ENCODE data around the gene ARHGEF16.

The ARHGEF16 gene

DNA sequence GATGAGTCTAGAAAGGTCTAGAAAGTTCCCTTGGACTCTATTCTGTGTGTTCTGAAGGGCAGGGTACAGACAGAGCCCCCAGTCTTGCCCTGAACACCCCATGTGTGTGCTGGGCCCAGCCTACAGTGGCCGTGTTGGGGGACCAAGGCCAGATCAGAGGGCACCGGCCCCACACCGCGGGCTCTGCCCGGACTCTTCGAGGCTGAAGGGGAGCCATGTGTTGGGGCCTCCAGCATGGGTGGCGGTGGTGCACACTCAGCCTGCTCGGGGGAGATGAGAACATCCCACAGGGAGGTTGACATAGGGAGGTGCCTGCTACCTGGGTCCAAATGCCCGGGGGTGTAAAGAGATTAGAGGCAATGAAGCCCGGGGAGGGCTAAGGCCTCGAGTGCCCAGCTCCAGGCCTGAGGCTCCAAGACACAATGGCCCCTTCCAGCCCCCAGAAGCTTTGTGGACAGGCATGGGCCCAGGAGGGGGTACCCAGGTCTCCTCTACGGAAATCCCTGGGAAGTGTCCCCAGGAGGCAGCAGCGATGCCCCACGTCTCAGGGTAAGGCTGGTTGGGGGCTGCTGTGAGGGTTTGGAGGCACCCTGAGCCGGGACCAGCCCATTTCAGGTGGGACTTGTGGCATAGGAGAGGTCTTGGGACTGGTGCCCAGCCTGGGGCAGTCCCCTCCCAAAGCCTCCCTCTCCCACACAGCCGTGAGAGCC, 12.1 kb downstream of the ARHGEF16 start:
- no peak for DNase-seq (ENCODE audit: extremely low read depth in 1 of 2, low read depth in 1 of 2)

DNA sequence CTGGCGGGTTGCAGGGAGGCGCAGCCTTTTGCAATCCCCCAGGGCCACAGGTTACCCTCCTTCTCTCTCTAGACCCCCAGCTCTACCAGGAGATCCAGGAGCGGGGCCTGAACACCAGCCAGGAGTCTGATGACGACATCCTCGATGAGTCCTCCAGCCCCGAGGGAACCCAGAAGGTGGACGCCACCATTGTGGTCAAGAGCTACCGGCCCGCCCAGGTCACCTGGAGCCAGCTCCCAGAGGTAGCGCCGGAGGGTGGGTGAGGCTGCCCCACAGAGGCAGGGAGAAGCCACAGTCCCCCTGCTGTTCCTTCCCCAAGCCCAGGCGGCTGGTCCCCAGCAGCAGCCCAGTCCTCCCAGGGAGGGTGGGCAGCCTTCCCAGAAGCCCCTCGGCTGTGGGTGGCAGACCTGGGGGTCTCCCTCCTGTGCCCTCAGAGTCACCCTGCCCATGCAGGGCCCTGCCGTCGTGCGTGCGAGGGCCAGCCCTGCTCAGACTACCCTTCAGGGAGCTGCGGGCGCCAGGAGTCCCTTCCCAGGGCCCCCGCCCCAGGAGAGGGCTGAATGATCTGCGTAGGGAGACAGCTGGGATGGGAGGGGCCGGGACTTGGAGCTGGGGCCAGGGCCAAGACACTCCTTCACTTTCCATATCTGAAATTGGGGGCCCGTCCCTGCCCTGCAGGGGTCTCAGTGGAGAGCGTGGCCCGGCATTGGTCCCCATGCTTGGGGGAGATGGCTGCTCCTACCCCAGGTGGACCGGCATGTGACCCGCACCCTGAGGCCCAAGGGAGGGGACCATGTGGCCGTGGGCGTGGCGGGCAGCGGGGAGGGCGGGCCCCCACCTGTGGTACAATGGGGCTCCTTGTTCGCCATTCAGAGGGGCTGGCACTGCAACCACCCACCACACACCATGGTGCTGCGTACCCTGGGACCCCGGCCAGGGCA, 12.9 kb downstream of the ARHGEF16 start:
- DNase-seq (ENCODE audit: extremely low read depth in 1 of 2, low read depth in 1 of 2), result no peak

DNA sequence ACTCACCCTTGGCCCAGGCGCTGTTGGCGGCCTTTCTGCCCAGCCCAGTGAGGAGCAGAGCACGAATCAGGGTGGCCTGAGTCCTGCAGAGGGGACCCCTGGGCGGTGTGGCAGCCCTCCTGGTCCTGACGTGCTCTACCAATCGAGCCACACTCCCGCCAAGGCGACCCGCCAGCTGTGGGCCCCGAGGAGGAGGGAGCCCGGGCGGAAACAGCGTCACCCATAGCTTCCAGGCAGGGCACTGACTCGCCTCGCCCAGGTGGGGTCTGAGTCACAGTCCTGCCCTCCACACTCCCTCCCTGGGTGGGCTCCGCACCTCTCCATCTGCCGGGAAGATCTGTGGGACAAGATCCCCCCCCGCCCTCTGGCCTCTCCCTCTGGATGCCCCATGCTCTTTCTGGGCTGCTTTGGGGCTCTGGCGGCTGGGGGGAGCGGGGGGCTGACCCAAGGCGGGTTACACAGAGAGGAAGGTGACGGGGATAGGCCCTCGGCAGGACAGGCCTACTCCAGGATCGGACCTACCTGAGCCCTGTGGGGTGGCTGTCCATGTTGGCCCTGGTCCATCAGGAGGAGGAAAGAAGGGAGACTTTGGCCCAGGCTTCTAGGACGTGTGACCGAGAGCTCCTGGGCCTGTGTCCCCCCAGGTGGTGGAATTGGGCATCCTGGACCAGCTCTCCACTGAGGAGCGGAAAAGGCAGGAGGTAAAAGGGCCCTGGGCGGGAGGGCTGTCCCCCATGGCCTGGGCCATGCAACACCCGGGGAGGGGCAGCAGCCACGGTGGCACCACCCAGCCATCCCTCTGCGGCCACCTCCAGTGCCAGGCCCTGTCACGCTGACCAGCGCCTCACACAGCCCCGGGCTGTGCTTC, 14.0 kb downstream of the ARHGEF16 start:
- DNase-seq (ENCODE audit: extremely low read depth in 1 of 2, low read depth in 1 of 2), result no peak

DNA sequence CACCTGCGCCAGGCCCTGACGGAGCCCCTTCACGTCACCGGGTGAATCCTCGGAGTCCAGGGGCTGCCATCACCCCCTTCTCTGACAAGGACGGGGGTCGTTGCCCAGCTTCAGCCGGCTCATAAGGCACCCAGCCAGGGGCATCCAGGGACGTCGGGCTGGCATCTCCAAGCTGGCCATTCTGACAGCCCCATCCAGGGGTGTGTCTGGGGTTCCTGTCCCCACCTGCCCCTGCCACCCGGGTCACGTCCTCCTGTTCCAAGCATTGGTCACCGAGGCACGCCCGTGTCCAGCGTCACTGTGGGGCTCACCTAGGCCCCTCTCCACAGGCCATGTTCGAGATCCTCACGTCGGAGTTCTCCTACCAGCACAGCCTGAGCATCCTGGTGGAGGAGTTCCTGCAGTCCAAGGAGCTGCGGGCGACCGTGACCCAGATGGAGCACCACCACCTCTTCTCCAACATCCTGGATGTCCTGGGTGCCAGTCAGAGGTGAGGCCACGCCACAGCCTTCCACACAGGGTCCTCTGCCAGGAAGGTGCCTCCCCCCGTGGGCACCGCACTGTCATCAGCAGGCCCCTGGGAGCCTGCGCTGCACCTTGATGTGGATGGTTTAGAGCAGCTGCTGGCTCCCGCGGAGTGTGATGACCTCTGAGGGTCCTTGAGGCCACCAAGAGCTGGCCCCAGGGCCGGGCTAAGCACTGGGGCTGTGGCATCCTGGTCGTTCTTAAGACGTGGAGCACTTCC, 14.8 kb downstream of the ARHGEF16 start:
- DNase-seq (ENCODE audit: extremely low read depth in 1 of 2, low read depth in 1 of 2), result no peak

DNA sequence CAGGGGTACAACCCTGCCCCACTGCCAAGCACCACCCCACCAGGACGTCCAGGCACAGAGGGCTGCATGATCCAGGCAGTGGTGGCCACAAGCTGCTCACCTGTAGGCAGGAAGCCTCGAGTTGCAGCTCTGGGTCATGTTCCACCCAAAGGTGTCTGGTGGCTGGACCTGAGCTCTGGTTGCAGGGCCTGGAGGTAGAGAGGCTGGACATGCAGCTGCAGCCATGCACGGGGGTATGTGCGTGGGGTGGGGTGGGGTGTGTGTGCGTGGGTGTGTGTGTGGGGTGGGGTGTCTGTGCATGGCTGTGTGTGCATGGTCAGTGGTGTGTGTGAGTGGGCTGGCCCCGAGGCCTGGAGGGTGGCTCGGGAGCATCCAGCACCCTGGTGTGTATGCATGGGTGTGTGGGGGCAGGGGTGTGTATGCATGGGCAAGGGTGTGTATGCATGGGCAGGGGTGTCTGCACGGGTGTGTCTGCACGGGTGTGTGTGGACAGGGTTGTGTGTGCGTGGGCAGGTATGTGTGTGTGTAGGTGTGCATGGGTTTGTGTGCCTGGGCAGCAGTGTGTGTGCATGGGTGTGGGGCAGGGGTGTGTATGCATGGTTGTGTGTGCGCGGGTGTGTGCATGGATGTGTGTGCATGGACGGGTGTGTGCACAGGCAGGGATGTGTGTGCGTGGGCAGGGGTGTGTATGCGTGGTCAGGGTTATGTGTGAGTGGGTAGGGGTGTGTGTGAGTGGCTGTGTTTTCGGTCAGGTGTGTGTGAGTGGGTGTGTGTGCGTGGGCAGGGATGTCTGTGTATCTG, 15.6 kb downstream of the ARHGEF16 start:
- DNase-seq (ENCODE audit: extremely low read depth in 1 of 2, low read depth in 1 of 2), result no peak

DNA sequence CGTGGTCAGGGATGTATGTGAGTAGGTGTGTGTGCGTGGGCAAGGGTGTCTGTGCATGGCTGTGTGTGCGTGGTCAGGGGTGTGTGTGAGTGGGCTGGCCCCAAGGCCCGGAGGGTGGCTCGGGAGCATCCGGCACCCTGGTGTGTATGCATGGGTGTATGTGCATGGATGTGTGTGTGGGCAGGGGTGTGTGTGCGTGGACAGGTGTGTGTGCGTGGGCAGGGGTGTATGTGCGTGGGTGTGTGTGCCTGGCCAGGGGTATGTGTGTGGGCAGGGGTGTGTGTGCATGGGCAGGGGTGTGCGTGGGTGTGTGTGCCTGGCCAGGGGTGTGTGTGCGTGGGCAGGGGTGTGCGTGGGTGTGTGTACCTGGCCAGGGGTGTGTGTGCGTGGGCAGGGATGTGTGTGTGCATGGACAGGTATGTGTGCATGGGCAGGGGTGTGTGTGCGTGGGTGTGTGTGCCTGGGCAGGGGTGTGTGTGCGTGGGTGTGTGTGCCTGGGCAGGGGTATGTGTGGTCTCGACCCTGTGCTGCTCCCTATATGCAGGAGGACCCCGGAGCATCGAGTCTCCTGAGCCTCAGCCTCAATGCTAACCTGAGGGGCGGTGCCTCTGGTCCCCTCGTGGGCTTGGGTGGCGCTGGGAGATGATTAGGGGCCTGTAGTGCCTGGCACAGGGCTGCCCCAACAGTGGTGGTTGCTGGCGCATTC, 16.3 kb downstream of the ARHGEF16 start:
- no peak for DNase-seq (ENCODE audit: extremely low read depth in 1 of 2, low read depth in 1 of 2)

DNA sequence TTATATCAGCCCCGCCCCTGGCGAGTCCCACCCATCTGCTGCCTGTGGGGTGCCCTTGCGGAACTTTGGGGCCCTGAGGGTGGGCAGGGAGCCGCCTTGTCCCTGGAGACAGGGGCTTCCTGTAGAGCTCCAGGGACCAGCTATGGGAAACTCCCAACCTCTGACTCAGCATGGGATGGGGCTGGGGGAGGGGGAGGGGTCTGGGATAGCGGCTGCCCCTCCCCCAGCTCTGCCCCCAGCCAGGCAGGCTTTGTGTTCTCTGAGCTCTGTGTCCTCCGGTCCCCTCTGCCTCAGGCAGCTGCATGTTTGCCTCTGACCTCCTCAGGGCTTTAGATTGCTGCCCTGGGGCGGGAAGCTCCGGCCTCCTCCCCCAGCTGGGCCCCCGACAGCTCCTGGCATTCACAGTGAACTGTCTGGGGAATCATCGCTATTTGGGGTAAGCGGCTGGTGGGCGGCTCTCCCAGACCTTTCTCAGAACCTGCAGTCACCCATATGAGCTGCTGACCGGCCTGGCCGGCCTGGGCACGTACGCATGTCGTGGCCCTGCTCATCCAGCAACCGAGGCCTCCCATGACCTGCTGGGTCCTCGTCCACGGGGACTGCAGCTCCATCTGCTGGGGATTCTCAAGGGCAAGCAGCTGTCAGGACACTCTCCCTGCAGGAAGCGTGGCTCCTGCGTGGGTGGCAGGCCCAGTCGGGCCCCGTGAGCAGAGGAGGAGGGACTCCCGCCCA, 17.1 kb downstream of the ARHGEF16 start:
- no peak for DNase-seq (ENCODE audit: extremely low read depth in 1 of 2, low read depth in 1 of 2)

DNA sequence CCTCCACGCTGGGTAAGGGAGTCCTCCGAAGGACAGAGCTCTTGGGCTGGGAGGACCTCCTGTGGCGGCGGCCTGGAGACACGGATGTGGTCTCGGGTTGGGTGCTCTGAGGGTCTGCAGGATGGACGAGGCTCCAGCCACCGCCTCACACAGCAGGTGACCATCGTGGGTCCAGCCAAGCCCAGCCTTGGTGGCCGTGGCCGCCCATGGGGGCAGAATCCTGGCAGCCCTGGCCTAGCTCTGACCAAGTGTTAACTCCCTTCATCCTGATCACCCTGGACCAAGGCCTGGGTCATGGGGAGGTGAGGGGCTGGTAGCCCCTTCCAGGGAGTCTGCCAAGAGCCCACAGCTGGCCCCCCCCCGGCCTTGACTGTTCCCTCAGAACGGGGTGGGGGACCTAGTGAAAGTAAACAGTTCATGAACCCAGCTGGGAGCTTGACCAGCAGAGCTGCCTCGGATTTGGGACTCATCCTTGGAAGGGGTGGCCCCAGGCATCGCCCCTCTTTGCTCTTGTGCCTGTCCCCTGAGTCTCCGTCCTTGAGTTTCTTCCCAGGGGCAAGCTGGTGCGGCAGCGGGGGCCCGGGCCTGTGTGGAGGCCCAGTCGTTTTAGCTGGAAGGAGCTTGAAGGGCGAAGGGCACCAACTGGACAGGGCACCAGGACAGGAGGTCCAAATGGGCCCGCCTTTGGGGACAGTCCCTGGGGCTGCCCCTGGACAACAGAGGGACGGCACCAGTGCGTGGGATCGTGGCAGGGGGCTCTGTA, 17.8 kb downstream of the ARHGEF16 start:
- DNase-seq (ENCODE audit: extremely low read depth in 1 of 2, low read depth in 1 of 2), result no peak

DNA sequence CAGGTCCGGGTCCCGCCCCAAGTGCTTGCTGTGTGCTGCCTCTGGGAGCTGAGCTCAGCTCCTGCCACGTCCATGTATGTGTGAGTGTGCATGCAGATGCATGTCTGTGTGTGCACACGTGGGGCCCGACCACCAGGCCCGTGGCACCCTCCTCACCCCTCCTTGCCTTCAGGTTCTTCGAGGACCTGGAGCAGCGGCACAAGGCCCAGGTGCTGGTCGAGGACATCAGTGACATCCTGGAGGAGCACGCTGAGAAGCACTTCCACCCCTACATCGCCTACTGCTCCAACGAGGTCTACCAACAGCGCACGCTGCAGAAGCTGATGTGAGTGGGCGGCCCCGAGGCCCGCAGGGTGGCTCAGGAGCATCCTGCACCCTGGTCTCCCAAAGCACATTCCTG, 18.4 kb downstream of the ARHGEF16 start:
- DNase-seq (ENCODE audit: extremely low read depth in 1 of 2, low read depth in 1 of 2), result no peak

DNA sequence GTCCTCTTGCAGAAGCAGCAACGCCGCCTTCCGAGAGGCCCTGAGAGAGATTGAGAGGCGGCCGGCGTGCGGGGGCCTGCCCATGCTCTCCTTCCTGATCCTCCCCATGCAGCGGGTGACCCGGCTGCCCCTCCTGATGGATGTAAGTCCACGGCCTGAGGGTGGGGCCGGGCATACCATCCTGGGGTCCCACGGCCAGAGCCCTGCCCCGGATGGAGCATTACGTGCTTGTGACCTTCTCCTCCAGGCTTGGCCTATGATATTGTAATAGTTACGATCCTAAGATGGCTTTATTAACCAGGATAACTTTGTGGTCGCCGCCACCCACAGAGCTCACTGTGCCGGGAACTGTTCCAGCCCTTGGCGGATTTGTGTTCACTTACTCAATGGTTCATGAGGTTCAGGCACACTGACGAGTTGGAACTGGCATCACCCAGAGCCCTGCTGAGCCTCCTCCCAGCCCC, 18.9 kb downstream of the ARHGEF16 start:
- DNase-seq (ENCODE audit: extremely low read depth in 1 of 2, low read depth in 1 of 2), result no peak

DNA sequence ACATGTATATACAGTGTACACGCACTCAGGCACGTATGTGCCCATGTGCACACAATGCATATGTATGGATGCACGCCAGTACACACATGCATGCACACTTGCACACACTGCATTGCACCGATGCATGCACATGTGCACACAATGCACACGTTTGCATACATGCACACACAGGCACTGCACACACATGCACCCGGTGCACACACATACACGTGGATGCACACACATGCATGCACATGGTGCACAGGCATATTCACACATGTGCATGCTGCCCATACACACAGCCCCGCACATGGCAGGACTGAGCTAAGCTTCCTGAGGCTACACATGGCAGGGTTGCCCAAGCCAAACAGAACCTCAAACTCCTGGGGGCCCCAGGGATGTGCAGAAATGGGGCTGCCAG, 19.6 kb downstream of the ARHGEF16 start:
- DNase-seq (ENCODE audit: extremely low read depth in 1 of 2, low read depth in 1 of 2), result no peak

DNA sequence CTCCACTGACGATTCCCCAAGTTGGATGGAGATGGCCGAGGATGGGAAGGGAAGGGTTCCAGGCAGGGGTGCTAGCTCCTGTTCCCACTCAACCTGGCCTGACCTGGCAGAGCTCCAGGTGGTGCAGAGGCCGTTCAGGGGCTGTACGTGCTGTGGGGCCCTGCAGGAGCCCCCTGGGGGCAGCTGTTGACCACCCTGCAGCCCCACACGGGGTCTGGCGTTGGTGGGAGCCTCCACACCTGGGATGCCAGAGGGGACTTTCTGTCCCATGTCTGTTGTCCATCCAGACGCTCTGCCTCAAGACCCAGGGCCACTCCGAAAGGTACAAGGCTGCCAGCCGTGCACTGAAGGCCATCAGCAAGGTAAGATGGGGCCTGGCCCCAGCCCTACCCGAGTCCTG, 20.0 kb downstream of the ARHGEF16 start:
- DNase-seq (ENCODE audit: extremely low read depth in 1 of 2, low read depth in 1 of 2), result no peak

DNA sequence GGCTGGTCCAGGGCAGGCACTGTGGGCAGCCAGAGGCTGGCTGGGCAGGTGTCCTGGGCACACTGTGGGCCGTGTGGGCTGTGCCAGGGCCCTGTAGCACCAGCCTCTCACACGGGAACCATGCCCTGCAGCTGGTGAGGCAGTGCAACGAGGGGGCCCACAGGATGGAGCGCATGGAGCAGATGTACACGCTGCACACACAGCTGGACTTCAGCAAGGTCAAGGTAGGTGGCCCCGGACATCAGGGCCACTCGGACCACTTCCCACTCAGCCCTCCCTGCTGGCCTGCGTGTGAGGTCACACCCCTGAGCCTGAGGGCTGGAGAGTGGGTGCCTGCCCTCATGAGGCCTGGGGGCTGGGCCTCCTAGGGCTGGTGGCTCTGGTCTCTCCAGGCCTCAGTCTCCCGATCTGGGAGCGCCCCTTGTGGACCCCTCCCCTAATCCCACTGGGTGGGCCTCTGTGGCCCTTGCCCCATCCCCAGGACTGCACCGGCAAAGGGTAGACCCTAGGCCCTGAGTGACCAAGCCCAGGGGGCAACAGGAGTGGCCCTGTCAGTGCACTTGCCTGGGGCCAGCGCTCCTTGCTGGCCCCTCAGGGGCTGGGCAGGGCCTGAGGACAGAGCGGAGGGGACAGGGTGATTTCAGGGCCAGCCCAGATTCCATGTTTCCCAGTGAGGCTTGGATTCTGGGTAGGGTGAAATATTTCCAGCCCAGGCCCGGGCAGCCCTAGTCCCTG, 21.5 kb downstream of the ARHGEF16 start:
- DNase-seq (ENCODE audit: extremely low read depth in 1 of 2, low read depth in 1 of 2), result no peak

DNA sequence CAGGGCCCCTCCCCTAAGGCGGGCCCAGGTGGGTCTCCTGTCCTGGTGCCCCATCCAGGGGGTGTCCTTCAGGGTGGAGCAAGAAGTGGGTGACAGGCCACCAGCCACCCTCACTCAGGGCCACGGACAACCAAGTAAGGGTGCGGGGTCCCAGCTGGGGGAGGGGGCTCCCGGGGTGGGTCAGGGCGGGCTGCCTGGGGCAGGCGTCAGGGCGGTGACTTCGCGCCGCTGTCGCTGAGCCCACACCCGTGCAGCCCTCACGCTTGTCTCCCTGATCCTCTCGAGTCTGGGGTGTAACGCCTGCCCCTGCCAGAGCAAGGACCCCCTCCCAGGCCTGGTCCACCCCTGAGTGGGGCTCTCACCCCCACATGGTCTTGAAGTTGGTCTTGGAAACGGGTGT, 22.2 kb downstream of the ARHGEF16 start:
- DNase-seq (ENCODE audit: extremely low read depth in 1 of 2, low read depth in 1 of 2), result no peak

DNA sequence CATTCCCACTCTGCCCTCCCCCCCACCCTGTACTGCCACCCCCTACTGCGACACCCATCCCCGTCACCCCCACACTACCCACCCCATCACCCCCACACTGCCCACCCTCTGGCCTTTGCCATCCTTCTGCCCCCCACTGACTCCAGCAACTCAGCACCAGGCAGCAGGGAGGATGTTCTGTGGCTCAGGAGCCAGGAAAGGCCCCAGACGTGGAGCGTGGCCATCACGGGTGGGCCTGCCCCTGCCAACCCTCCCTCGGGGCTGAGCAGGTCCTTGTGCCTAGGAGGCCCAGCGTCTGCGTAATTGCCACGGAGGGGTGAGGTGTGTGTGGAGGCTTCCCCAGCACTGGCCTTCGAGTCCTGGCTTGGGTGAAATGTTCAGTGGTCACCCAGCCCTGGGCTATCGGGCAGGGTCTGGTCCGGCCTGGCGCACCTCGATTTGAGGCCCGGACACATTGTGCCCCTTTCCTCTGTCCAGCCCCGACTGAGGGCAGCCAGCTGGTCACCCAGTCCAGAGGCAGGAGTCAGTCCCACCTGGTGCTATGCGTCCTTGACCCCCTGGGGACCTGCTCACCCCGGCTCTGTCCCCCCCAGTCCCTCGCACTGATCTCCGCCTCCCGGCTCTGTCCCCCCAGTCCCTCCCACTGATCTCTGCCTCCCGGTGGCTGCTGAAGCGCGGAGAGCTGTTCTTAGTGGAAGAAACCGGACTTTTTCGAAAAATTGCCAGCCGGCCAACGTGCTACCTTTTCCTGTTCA, 23.0 kb downstream of the ARHGEF16 start:
- no peak for DNase-seq (ENCODE audit: extremely low read depth in 1 of 2, low read depth in 1 of 2)

DNA sequence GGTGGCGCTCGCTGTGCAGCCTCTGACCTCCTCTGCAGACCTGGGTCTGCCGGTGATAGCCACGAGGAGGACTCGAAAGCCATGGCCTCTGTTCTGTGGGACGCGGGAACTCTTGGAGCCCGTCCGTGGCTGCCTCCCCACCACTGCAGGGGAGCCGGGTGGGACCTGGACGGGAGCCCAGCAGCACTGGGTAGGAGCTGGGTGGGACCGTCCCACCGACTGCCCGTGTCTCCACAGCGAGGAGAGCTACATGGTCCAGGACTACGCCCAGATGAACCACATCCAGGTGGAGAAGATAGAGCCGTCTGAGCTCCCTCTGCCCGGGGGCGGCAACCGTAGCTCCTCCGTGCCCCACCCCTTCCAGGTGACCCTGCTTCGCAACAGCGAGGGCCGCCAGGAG, 23.7 kb downstream of the ARHGEF16 start:
- no peak for DNase-seq (ENCODE audit: extremely low read depth in 1 of 2, low read depth in 1 of 2)

All from stimulated activated CD8-positive, alpha-beta memory T cell treated with anti-CD3 and anti-CD28 coated beads, Interleukin-7, amount 100 ng/mL, for 48 hours (primary cell).